Measurements from ENCODE around the gene GLP1R. TPM values are rescaled to one million over a fixed set of nuclear protein-coding genes. Genes with fewer than 3 reads are reported as not detected.

GLP1R gene
- total and polyA plus RNA-seq, 2 of the 13 experiments (the other 11 are each of a cell fraction or from before 2014, with no cell fraction given), result not detected

GRCh38 chr6:39137245-39137644, 88.7 kb downstream of the GLP1R start (continued):
- TF ChIP-seq FOXP4 (CRISPR knock-in tag; IDR thresholded peaks at IDR 0.05), result no peak
- TF ChIP-seq ZSCAN5A (CRISPR knock-in tag; IDR thresholded peaks at IDR 0.05; ENCODE audit: borderline replicate concordance), result no peak
- TF ChIP-seq ZNF510 (CRISPR knock-in tag; IDR thresholded peaks at IDR 0.05; ENCODE audit: low read depth), result no peak
- TF ChIP-seq CCAR2 (optimal IDR thresholded peaks at IDR 0.05; ENCODE audit: low read depth, low read length), result no peak
- no peak for TF ChIP-seq ZNF569 (CRISPR knock-in tag; IDR thresholded peaks at IDR 0.05; ENCODE audit: borderline replicate concordance)
- no peak for TF ChIP-seq HNRNPL (IDR thresholded peaks at IDR 0.05; ENCODE audit: low read depth, low read length)
- peak; percentile 91; the same call in 1 of the 2 replicates for TF ChIP-seq ZBTB49 (CRISPR knock-in tag; IDR thresholded peaks at IDR 0.05; ENCODE audit: borderline replicate concordance)
- TF ChIP-seq ARNTL (CRISPR knock-in tag; IDR thresholded peaks at IDR 0.05), result no peak
- no peak for TF ChIP-seq ATRX (CRISPR knock-in tag; IDR thresholded peaks at IDR 0.05; ENCODE audit: borderline replicate concordance)
- no peak for TF ChIP-seq ZFY (CRISPR knock-in tag; IDR thresholded peaks at IDR 0.05)
- peak; percentile 71; the same call in 1 of the 2 replicates for TF ChIP-seq ZNF331 (CRISPR knock-in tag; IDR thresholded peaks at IDR 0.05)
- no peak for TF ChIP-seq CSRNP2 (CRISPR knock-in tag; conservative IDR thresholded peaks at IDR 0.05; ENCODE audit: low read depth)
- no peak for TF ChIP-seq ZNF597 (CRISPR knock-in tag; IDR thresholded peaks at IDR 0.05)
- 0 out of 2 replicates have a peak, but pooled peaks have one; percentile 31 for TF ChIP-seq RFXAP (CRISPR knock-in tag; IDR thresholded peaks at IDR 0.05; ENCODE audit: borderline replicate concordance)
- TF ChIP-seq AGO2 (optimal IDR thresholded peaks at IDR 0.05; ENCODE audit: low read depth, low read length), result no peak
- TF ChIP-seq HNRNPH1 (optimal IDR thresholded peaks at IDR 0.05; ENCODE audit: low read depth, low read length), result no peak
